ENCODE results near the gene CPT1A. TPM values are rescaled to one million over a fixed set of nuclear protein-coding genes. Genes with fewer than 3 reads are reported as not detected.

Gene CPT1A
- total RNA-seq, 4 donors from 2014 or later: 32.9 to 84.9 (median 49.2) TPM

DNA sequence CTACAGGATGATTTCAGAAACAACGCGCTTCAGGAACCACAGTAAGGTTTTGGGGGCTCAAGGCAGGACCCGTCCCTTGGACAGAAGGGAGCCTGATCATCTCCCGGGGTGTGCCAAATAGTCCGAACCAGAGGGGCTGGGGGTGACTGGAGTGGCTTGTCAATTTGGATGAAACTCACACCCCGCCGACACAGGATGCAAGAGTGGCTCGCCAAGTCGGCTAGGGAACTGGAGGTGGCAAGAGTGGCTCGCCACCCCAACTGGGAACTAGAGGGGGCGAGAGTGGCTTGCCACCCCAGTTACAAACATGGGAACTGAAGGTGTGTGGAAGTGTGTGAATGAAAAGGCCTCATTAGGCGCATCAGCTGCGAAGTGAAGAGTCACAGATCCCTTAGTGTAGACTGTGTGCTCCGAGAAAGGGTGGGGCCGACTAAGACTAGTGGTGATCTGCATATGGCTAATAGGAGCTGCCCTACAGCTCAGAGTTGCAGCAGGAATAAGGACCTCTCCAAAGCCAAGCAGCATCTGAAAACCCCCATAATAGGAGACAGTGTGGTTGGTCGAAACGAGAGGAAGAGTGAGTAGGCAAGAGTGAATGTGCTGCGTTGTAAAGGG lies 26.6 kb upstream of the CPT1A start:
- no peak overlapping the region for H3K4me3 ChIP-seq
- peaks cover 0 to 16% (median 0%) of the 10 kb centered on the region in 4 donors for H3K4me1 ChIP-seq
- no peak for DNase-seq (ENCODE audit: low spot score in 2 of 2)
- no peak overlapping the region for H3K27ac ChIP-seq
- H3K27me3 ChIP-seq: no peaks in the 10 kb centered on the region
- TF ChIP-seq POLR2A (IDR thresholded peaks at IDR 0.05): no peak
- TF ChIP-seq, protein P1, sequence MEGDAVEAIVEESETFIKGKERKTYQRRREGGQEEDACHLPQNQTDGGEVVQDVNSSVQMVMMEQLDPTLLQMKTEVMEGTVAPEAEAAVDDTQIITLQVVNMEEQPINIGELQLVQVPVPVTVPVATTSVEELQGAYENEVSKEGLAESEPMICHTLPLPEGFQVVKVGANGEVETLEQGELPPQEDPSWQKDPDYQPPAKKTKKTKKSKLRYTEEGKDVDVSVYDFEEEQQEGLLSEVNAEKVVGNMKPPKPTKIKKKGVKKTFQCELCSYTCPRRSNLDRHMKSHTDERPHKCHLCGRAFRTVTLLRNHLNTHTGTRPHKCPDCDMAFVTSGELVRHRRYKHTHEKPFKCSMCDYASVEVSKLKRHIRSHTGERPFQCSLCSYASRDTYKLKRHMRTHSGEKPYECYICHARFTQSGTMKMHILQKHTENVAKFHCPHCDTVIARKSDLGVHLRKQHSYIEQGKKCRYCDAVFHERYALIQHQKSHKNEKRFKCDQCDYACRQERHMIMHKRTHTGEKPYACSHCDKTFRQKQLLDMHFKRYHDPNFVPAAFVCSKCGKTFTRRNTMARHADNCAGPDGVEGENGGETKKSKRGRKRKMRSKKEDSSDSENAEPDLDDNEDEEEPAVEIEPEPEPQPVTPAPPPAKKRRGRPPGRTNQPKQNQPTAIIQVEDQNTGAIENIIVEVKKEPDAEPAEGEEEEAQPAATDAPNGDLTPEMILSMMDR (IDR thresholded peaks at IDR 0.05): no peak
- no peak for TF ChIP-seq EP300 (IDR thresholded peaks at IDR 0.05)
- H3K9me3 ChIP-seq: peaks cover 0 to 5% (median 0%) of the 10 kb centered on the region in 4 donors
- WGBS, 2 donors: 92% methylated on average over 18 of the region's 18 CpGs
- peaks cover 0 to 12% (median 0%) of the 10 kb centered on the region in 3 donors for H3K36me3 ChIP-seq

DNA sequence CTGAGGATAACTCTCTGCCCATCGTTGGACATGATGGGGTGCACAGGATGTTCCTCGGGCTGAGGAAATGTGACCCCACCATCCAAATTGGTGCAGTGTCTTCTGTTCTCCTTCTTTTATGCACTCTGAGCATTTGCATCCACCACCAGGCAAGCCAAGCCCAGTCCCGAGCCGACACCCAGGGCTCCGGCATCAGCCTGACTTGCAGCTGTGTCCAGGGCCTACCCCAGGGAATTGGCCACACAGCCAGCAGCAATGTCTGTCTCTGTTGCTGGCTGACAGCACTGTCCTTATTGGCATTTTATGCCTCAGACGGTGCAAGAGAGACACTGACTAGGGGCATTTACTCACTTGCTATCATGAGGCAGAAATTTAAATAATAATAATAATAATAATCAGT lies 25.4 kb upstream of the CPT1A start:
- DNase-seq (ENCODE audit: low spot score in 2 of 2): no peak
- Histone ChIP-seq H3K4me3 (no peak overlapping the region), H3K9me3 (peaks cover 0 to 5% (median 0%) of the 10 kb centered on the region in 4 donors), H3K4me1 (peaks cover 0 to 16% (median 0%) of the 10 kb centered on the region in 4 donors), H3K27ac (no peak overlapping the region), H3K36me3 (peaks cover 0 to 12% (median 0%) of the 10 kb centered on the region in 3 donors), H3K27me3 (no peaks in the 10 kb centered on the region)
- TF ChIP-seq POLR2A (IDR thresholded peaks at IDR 0.05) (no peak), EP300 (IDR thresholded peaks at IDR 0.05) (no peak)
- TF ChIP-seq, protein P1 (IDR thresholded peaks at IDR 0.05): no peak
- WGBS, 2 donors: 58 to 66% methylated on average over 6 of the region's 6 CpGs

DNA sequence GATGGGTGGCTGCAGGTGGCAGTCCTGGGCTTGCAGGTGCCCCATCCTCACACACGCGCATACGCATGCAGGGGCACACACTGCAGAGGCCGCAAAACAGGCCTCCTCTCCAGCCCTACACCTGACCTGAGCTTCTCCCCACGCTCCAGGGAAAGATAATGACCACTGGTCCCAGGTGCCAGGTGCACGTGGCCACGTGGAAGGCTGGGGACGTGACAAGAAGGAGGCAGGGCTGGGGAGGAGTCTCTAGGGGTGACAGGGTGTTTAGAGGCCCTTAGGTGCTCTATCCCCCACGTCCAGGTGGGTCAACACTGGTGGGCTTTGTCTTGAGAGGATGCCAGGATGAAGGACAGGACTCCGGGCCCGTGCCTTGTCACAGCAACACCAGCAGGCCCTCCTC lies 23.5 kb upstream of the CPT1A start:
- WGBS, 2 donors: 80 to 85% methylated on average over 7 to 11 of the region's 11 CpGs
- DNase-seq (ENCODE audit: low spot score in 2 of 2): no peak
- H3K27ac ChIP-seq: no peak overlapping the region
- peaks cover 0 to 5% (median 0%) of the 10 kb centered on the region in 4 donors for H3K9me3 ChIP-seq
- H3K4me3 ChIP-seq: no peak overlapping the region
- no peaks in the 10 kb centered on the region for H3K27me3 ChIP-seq
- peaks cover 0 to 11% (median 0%) of the 10 kb centered on the region in 4 donors for H3K4me1 ChIP-seq
- peaks cover 0 to 12% (median 0%) of the 10 kb centered on the region in 3 donors for H3K36me3 ChIP-seq
- TF ChIP-seq EP300 (IDR thresholded peaks at IDR 0.05): no peak
- no peak for TF ChIP-seq POLR2A (IDR thresholded peaks at IDR 0.05)
- TF ChIP-seq, protein P1 (IDR thresholded peaks at IDR 0.05): no peak

DNA sequence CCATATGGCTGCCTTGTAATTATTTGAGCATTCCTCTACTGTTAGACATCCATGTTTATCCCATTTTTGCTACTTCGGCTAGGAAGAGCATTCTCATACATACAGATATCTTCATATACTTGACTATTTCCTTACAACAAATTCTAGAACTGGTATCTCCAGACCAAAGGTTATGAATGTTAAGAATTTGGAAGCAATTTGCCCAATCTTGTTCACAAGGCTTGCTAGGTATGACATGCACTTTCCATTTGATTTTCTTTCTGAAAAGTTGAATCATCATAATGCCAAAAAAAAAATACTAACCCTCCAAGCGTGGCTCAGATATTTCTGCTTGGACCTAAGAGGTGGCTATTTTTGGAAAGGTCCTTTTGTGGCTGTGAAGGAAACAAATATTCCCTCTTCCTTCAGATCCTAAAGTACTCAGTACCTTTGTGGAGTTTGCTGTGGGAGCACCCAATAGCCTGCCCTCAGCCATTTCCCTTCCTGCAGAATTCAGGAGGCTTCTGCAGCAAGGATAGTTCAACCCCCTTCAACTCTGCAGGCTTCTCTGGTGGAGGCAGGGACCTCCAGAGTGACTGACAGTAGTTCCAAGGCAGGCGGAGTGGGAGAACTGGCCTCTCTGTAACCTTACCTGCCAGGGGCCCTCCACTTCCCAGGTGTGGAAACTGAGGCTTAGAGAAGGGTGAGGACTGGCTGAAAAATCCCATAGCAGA lies 22.0 kb upstream of the CPT1A start:
- no peaks in the 10 kb centered on the region for H3K27me3 ChIP-seq
- WGBS, 2 donors: 88 to 89% methylated on average over 3 of the region's 3 CpGs
- no peak overlapping the region for H3K4me3 ChIP-seq
- TF ChIP-seq EP300 (IDR thresholded peaks at IDR 0.05) (no peak), POLR2A (IDR thresholded peaks at IDR 0.05) (no peak)
- TF ChIP-seq, protein P1 (IDR thresholded peaks at IDR 0.05): no peak
- peaks cover 0 to 12% (median 0%) of the 10 kb centered on the region in 3 donors for H3K36me3 ChIP-seq
- H3K4me1 ChIP-seq: no peaks in the 10 kb centered on the region
- H3K27ac ChIP-seq: no peak overlapping the region
- H3K9me3 ChIP-seq: peaks cover 0 to 5% (median 0%) of the 10 kb centered on the region in 4 donors
- no peak for DNase-seq (ENCODE audit: low spot score in 2 of 2)

DNA sequence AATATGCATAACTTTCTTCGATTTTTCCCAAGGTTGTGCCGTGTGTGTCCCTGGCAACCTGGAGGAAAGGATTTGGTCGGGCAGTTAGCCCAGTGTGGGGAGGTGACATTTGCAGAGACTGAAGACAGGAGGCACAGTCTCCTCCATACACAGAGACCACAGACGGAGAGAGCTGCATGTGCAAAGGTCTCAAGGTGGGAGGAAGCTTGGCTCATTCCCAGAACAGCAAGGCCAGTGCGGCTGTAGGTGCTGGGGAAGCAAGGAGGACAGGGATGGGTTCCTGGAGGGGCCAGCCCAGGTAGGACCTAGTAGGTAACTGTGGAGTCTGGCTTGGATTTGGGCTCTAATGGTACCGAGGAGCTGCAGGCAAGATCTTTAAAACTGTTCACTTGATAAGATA lies 20.7 kb upstream of the CPT1A start:
- Histone ChIP-seq H3K9me3 (peaks cover 0 to 5% (median 0%) of the 10 kb centered on the region in 4 donors), H3K4me3 (no peak overlapping the region), H3K27me3 (no peaks in the 10 kb centered on the region), H3K36me3 (peaks cover 0 to 12% (median 0%) of the 10 kb centered on the region in 3 donors), H3K4me1 (no peaks in the 10 kb centered on the region), H3K27ac (no peak overlapping the region)
- no peak for DNase-seq (ENCODE audit: low spot score in 2 of 2)
- WGBS, 2 donors: 69 to 75% methylated on average over 6 of the region's 6 CpGs
- TF ChIP-seq EP300 (IDR thresholded peaks at IDR 0.05): no peak
